ENCODE data around the gene MUSTN1. TPM values are rescaled to one million over a fixed set of nuclear protein-coding genes. Genes with fewer than 3 reads are reported as not detected.

The MUSTN1 gene
- total RNA-seq, 1 donor = not detected

DNA sequence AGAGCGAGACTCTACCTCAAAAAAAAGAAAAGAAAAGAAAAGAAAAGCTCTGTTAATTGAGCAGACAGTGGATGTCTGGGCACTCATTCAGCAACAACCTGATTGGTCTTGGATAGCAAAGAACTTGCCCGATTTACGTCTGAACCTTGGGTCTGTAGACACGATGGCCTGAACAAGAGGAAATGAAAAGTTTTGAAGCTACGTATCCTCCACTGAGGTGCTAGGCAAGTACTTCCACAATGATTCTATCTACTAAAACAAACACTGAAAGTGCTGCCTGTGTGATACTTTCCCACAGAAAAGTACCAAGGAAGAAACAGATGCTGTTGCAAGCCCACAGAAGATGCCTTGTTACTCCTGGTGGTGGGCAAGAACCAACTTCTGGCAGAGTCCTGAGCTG, 21.8 kb upstream of the MUSTN1 start:
- H3K4me3 ChIP-seq (ENCODE audit: low read depth, low read length) = no peak overlapping the region
- TF ChIP-seq, protein P1, sequence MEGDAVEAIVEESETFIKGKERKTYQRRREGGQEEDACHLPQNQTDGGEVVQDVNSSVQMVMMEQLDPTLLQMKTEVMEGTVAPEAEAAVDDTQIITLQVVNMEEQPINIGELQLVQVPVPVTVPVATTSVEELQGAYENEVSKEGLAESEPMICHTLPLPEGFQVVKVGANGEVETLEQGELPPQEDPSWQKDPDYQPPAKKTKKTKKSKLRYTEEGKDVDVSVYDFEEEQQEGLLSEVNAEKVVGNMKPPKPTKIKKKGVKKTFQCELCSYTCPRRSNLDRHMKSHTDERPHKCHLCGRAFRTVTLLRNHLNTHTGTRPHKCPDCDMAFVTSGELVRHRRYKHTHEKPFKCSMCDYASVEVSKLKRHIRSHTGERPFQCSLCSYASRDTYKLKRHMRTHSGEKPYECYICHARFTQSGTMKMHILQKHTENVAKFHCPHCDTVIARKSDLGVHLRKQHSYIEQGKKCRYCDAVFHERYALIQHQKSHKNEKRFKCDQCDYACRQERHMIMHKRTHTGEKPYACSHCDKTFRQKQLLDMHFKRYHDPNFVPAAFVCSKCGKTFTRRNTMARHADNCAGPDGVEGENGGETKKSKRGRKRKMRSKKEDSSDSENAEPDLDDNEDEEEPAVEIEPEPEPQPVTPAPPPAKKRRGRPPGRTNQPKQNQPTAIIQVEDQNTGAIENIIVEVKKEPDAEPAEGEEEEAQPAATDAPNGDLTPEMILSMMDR (IDR thresholded peaks at IDR 0.05; ENCODE audit: insufficient read depth, low read length) = no peak
- DNase-seq (ENCODE audit: low read depth) = no peak

DNA sequence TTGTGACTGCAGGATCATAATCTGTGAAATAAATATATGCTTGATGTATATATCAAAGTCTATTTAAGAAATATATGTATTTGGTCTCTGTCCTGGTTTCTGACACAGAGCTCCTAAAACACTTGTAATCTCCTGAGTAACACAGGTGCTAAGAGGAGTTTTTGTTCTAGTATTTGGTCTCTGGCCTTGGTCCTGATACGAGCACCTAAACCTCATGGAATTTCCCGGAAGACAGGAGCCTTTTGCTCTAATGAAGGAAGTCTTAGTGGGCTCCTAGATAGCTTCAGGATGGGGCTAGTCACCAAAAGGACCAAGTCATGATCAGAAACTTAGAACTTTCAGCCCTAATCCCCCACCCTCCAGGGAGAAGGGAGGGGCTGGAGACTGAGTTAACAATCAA, 19.2 kb upstream of the MUSTN1 start:
- TF ChIP-seq, protein P1 (IDR thresholded peaks at IDR 0.05; ENCODE audit: insufficient read depth, low read length) = no peak
- no peak for DNase-seq (ENCODE audit: low read depth)
- H3K4me3 ChIP-seq (ENCODE audit: low read depth, low read length) = no peak overlapping the region

DNA sequence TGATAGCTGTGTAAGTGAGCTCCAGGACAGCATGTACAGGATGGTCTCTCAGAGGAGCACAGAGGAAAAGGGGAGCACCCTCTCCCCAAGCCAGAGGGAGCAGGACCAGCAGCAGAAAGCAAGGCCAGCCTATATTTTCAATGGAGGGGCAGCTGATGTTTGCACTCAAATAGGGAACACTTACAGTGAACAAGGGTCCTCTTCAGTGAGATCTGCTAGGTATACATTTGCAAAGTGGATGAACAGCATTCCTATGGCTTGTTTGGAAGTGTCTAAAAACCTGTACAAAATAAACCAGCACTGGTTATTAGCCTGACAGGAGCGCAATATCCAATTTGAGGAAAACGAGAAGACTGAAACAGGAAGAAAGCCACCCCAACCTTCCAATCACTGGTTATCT, 17.6 kb upstream of the MUSTN1 start:
- no peak for DNase-seq (ENCODE audit: low read depth)
- H3K4me3 ChIP-seq (ENCODE audit: low read depth, low read length) = no peak overlapping the region
- TF ChIP-seq, protein P1 (IDR thresholded peaks at IDR 0.05; ENCODE audit: insufficient read depth, low read length) = no peak

DNA sequence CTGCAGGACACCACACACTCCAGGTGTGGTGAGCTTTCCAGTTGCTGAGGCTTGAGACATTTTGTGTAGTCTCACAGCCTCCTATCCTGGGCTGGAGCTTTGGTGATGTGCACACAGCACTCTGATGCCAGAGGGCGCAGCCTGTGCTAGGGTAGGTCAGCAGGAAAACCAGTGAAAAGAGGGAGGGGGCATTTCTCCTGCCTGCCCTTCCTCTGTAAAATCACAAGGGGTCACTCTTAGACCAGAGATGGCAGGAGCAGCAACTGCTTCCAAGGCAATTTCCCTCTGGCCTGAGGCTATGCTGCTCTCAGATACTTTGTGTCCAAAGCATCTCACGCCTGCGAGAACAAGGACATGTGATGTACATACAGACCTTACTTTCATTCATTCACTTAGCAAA, 16.5 kb upstream of the MUSTN1 start:
- TF ChIP-seq, protein P1 (IDR thresholded peaks at IDR 0.05; ENCODE audit: insufficient read depth, low read length) = peak; percentile 57
- no peak overlapping the region for H3K4me3 ChIP-seq (ENCODE audit: low read depth, low read length)
- DNase-seq (ENCODE audit: low read depth) = peak; percentile 51

DNA sequence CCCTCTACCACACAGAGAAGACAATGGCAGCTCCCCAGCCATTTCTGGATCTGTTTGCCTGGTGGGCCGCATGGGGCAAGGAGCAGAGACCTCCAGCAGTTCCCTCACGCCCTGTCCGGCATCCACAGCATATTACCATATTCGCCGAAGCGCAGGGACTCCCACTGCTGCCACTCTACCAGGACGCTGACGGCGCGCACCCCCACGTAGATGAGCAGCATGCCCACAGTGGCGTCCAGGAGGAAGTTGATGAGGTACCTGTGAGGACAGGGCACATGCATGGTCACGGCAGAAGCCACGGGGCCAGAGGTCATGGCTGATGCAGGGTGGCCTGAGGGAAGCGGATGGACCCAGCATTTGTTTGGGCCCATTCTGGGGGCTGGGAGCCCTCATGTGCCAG, 14.8 kb upstream of the MUSTN1 start:
- no peak for DNase-seq (ENCODE audit: low read depth)
- no peak overlapping the region for H3K4me3 ChIP-seq (ENCODE audit: low read depth, low read length)
- TF ChIP-seq, protein P1 (IDR thresholded peaks at IDR 0.05; ENCODE audit: insufficient read depth, low read length) = no peak

DNA sequence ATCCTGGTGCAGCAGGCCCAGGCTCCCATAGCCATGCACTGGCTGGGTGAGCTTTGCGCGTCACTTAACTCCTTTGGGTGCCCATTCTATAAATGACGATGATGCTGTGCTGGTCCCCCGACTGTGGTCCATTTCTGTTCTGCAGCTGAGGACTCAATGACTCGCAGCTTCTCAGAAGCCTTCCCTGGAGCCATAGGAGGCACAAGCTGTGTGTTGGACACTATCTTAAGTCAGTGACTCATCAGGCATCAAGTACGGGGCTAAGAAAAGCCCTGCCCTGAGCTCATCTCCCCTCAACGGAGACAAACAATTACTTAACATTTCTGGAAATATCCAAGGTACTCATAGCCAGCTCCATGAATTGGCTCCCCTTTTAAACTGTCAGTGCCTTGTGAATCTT, 13.8 kb upstream of the MUSTN1 start:
- TF ChIP-seq, protein P1 (IDR thresholded peaks at IDR 0.05; ENCODE audit: insufficient read depth, low read length) = no peak
- DNase-seq (ENCODE audit: low read depth) = peak; percentile 66
- no peak overlapping the region for H3K4me3 ChIP-seq (ENCODE audit: low read depth, low read length)

DNA sequence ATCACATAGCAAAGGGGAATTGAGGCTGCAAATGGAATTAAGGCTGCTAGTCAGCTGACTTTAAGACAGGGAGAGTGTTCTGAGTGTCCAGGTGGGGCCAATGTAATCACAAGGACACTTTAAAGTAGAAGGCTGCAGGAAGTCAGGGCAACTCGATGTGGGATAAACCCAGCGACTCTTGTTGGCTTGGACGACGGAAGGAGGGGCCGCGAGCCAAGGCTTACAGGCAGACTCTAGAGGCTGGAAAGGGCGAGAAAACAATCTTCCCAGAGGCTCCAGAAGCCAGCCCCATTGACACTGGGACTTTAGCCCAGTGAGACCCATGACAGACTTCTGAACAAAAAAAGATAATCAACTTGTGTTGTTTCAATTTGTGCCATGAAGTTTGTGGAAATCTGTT, 12.9 kb upstream of the MUSTN1 start:
- TF ChIP-seq, protein P1 (IDR thresholded peaks at IDR 0.05; ENCODE audit: insufficient read depth, low read length) = no peak
- no peak for DNase-seq (ENCODE audit: low read depth)
- H3K4me3 ChIP-seq (ENCODE audit: low read depth, low read length) = no peak overlapping the region
